HepG2 (cell line): ENCODE data around the gene DYNLT2B. TPM values are rescaled to one million over a fixed set of nuclear protein-coding genes. Genes with fewer than 3 reads are reported as not detected.

Source experiments
- ATF4 ChIP-seq, 2 experiments: fragments of 450-650 bp in 1 of 2; sonication (generic) in 1 of 2; formaldehyde crosslinking; IDR thresholded peaks; 2 replicates each; pipeline versions ENCODE4 v1.5.0 to v1.8.0; 2020 to 2022; ENCODE audit warnings: mild to moderate bottlenecking in 1 of 2, missing genetic modification reagents in 1 of 2
- CBX5 ChIP-seq: sonication (generic); formaldehyde crosslinking; IDR thresholded peaks from 2 replicates; pipeline ENCODE4 v1.4.0; 2020; ENCODE audit warnings: missing genetic modification reagents, borderline replicate concordance
- CSRNP2 ChIP-seq: sonication (generic); formaldehyde crosslinking; conservative IDR thresholded peaks from 2 replicates; pipeline ENCODE4 v1.8.0; 2022; ENCODE audit warnings: low read depth, missing genetic modification reagents
- DR1 ChIP-seq: sonication (generic); formaldehyde crosslinking; IDR thresholded peaks from 2 replicates; pipeline ENCODE4 v1.8.0; 2021; ENCODE audit warnings: mild to moderate bottlenecking, missing genetic modification reagents, inconsistent platforms
- NFAT5 ChIP-seq: sonication (generic); formaldehyde crosslinking; IDR thresholded peaks from 2 replicates; pipeline ENCODE4 v1.4.0; 2020; ENCODE audit warnings: missing genetic modification reagents
- PAX8 ChIP-seq: sonication (generic); formaldehyde crosslinking; IDR thresholded peaks from 2 replicates; pipeline ENCODE4 v1.8.0; 2022; ENCODE audit warnings: mild to moderate bottlenecking, missing genetic modification reagents, borderline replicate concordance
- PHF21A ChIP-seq: sonication (generic); formaldehyde crosslinking; IDR thresholded peaks from 2 replicates; pipeline ENCODE4 v1.5.0; 2020; ENCODE audit warnings: mild to moderate bottlenecking, missing genetic modification reagents
- RERE ChIP-seq: IDR thresholded peaks from 2 replicates; pipeline ENCODE4 v1.6.1; 2016; ENCODE audit warnings: low read depth, missing genetic modification reagents, missing compliant biosample characterization
- SNAPC2 ChIP-seq: sonication (generic); formaldehyde crosslinking; IDR thresholded peaks from 2 replicates; pipeline ENCODE4 v1.8.1; 2022; ENCODE audit warnings: mild to moderate bottlenecking, missing genetic modification reagents
- STAG1 ChIP-seq: sonication (generic); formaldehyde crosslinking; IDR thresholded peaks from 2 replicates; pipeline ENCODE4 v1.4.0; 2020; ENCODE audit warnings: missing genetic modification reagents
- STAT5B ChIP-seq: sonication (generic); formaldehyde crosslinking; IDR thresholded peaks from 2 replicates; pipeline ENCODE4 v1.4.0; 2020; ENCODE audit warnings: missing genetic modification reagents
- THAP7 ChIP-seq: sonication (generic); formaldehyde crosslinking; IDR thresholded peaks from 2 replicates; pipeline ENCODE4 v1.8.1; 2023; ENCODE audit warnings: mild to moderate bottlenecking, missing genetic modification reagents
- ZIK1 ChIP-seq: sonication (generic); formaldehyde crosslinking; IDR thresholded peaks from 2 replicates; pipeline ENCODE4 v1.5.0; 2020; ENCODE audit warnings: mild to moderate bottlenecking, low read depth, missing genetic modification reagents, borderline replicate concordance
- ZNF331 ChIP-seq: sonication (generic); formaldehyde crosslinking; IDR thresholded peaks from 2 replicates; pipeline ENCODE4 v1.4.0; 2020; ENCODE audit warnings: missing genetic modification reagents
- polyA plus RNA-seq, 8 experiments: library from polyadenylated mRNA; depleted of rRNA in 3 of 8; stranded (reverse) in 7 of 8; unstranded in 1 of 8; fragments of >200 nt; fragmentation: Illumina TruSeq in 4 of 8; extraction: Trizol in 4 of 8; gene quantifications; 2 replicates each; pipeline versions ENCODE4 v1.2.1 to v1.2.3, GENCODE V29; 2011 to 2016; ENCODE audit warnings: low read depth in 4 of 8, missing spikeins in 1 of 8, mixed read lengths in 1 of 8; ENCODE audit not compliant: insufficient read depth in 1 of 8
- total RNA-seq, 5 experiments: library from RNA; depleted of rRNA; stranded (reverse); fragments of >200 nt; fragmentation: Illumina TruSeq; extraction: Trizol; gene quantifications; 2 replicates each; pipeline ENCODE4 v1.2.3, GENCODE V29; 2016; ENCODE audit warnings: low read depth in 1 of 5

DYNLT2B gene
- total and polyA plus RNA-seq, 2 of the 13 experiments (the other 11 are each of a cell fraction or from before 2014, with no cell fraction given) = 4.0 to 7.0 TPM

- TF ChIP-seq RERE (CRISPR knock-in tag) = no peak
- no peak for TF ChIP-seq CSRNP2
- TF ChIP-seq NFAT5 (CRISPR knock-in tag) = no peak
- no peak for TF ChIP-seq SNAPC2 (CRISPR knock-in tag)
- TF ChIP-seq PAX8 (CRISPR knock-in tag) = no peak
- TF ChIP-seq STAG1 (CRISPR knock-in tag) = no peak
- no peak; the same call in 1 of the 2 replicates for TF ChIP-seq DR1
- TF ChIP-seq CBX5 (CRISPR knock-in tag) = no peak
- 0 out of 2 replicates have a peak, but pooled peaks have one; percentile 80 for TF ChIP-seq THAP7 (CRISPR knock-in tag)
- TF ChIP-seq ZIK1 (CRISPR knock-in tag) = peak; percentile 95
- TF ChIP-seq PHF21A (CRISPR knock-in tag) = peak; percentile 65
- no peak; the same call in 1 of the 2 replicates for TF ChIP-seq STAT5B (CRISPR knock-in tag)
- peak in 1 of 2 experiments; percentile 40; a peak in 2 of 4 replicates for TF ChIP-seq ATF4 (CRISPR knock-in tag; IDR thresholded peaks at IDR 0.05)
- peak; percentile 53; the same call in 1 of the 2 replicates for TF ChIP-seq ZNF331 (CRISPR knock-in tag)
These were observed at the start of gene DYNLT2B (continued) for GRCh38 chr3:196317687-196318467.
